ENCODE data around the gene MPL. TPM values are rescaled to one million over a fixed set of nuclear protein-coding genes. Genes with fewer than 3 reads are reported as not detected.

Gene MPL
- total and polyA plus RNA-seq, 10 of the 15 experiments (the other 5 are each of a cell fraction or from before 2014, with no cell fraction given), result not detected

DNA sequence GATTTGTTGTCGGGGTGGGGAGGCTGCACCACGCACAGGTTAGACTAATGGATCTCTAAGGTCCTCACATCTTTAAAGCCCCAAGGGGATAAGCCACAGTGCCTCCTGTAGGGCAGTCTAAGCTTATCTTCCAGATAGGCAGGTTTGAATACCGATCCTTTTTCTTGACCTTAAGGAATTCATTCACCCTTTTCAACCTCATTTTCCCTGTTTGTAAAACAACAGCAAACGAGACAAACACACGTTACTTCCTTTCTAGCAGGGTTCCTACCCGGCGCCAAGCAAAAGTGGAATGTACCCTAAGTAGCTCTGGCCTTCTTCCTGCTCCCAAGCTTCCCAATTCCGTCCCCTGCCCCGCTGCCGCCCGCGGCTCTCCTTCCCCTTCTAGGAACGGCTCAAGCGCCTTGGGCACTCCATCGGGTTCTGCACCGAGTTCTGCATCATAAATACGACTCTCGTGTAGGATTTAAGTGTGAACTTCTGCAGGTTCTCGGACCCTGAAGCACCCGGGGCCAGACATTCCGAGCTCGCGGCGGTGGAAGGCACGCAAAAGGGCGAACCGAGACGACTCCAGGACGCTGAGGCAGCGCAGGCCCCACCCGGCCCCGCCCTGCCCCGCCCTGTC, 20.6 kb downstream of the MPL start (continued):
- TF ChIP-seq EGR1 (IDR thresholded peaks at IDR 0.05; ENCODE audit: borderline replicate concordance in 1 of 2, low read depth in 2 of 2, low read length in 2 of 2) (no peak), BMI1 (IDR thresholded peaks at IDR 0.05; ENCODE audit: borderline replicate concordance) (no peak), SMC3 (IDR thresholded peaks at IDR 0.05; ENCODE audit: borderline replicate concordance, low read length) (peak; percentile 49; the same call in 1 of the 2 replicates), RUNX3 (IDR thresholded peaks at IDR 0.05; ENCODE audit: low read length) (no peak), MXI1 (IDR thresholded peaks at IDR 0.05; ENCODE audit: low read depth, low read length) (no peak), DPF2 (IDR thresholded peaks at IDR 0.05) (0 out of 2 replicates have a peak, but pooled peaks have one; percentile 6), CREM (IDR thresholded peaks at IDR 0.05; ENCODE audit: low read depth) (no peak), GATAD2B (conservative IDR thresholded peaks at IDR 0.05; ENCODE audit: low read depth) (0 out of 2 replicates have a peak, but pooled peaks have one; percentile 17), CBFB (IDR thresholded peaks at IDR 0.05; ENCODE audit: low read depth) (no peak), IKZF1 (conservative IDR thresholded peaks at IDR 0.05) (peak; percentile 73; the same call in 1 of the 2 replicates), HDAC2 (IDR thresholded peaks at IDR 0.05) (no peak), NBN (IDR thresholded peaks at IDR 0.05) (no peak), KAT2A (conservative IDR thresholded peaks at IDR 0.05; ENCODE audit: control insufficient read depth, low read depth, low read length) (no peak), LARP7 (IDR thresholded peaks at IDR 0.05) (peak; percentile 59; the same call in 1 of the 2 replicates), RAD21 (IDR thresholded peaks at IDR 0.05; ENCODE audit: insufficient read depth, low read depth, low read length) (peak; percentile 57)
- TF ChIP-seq, protein P1, sequence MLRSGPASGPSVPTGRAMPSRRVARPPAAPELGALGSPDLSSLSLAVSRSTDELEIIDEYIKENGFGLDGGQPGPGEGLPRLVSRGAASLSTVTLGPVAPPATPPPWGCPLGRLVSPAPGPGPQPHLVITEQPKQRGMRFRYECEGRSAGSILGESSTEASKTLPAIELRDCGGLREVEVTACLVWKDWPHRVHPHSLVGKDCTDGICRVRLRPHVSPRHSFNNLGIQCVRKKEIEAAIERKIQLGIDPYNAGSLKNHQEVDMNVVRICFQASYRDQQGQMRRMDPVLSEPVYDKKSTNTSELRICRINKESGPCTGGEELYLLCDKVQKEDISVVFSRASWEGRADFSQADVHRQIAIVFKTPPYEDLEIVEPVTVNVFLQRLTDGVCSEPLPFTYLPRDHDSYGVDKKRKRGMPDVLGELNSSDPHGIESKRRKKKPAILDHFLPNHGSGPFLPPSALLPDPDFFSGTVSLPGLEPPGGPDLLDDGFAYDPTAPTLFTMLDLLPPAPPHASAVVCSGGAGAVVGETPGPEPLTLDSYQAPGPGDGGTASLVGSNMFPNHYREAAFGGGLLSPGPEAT (IDR thresholded peaks at IDR 0.05; ENCODE audit: low read depth), result no peak
- TF ChIP-seq, protein P2, sequence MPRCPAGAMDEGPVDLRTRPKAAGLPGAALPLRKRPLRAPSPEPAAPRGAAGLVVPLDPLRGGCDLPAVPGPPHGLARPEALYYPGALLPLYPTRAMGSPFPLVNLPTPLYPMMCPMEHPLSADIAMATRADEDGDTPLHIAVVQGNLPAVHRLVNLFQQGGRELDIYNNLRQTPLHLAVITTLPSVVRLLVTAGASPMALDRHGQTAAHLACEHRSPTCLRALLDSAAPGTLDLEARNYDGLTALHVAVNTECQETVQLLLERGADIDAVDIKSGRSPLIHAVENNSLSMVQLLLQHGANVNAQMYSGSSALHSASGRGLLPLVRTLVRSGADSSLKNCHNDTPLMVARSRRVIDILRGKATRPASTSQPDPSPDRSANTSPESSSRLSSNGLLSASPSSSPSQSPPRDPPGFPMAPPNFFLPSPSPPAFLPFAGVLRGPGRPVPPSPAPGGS (IDR thresholded peaks at IDR 0.05; ENCODE audit: borderline replicate concordance, insufficient read depth, low read depth, low read length, poor library complexity, severe bottlenecking), result no peak
- TF ChIP-seq, protein P3, sequence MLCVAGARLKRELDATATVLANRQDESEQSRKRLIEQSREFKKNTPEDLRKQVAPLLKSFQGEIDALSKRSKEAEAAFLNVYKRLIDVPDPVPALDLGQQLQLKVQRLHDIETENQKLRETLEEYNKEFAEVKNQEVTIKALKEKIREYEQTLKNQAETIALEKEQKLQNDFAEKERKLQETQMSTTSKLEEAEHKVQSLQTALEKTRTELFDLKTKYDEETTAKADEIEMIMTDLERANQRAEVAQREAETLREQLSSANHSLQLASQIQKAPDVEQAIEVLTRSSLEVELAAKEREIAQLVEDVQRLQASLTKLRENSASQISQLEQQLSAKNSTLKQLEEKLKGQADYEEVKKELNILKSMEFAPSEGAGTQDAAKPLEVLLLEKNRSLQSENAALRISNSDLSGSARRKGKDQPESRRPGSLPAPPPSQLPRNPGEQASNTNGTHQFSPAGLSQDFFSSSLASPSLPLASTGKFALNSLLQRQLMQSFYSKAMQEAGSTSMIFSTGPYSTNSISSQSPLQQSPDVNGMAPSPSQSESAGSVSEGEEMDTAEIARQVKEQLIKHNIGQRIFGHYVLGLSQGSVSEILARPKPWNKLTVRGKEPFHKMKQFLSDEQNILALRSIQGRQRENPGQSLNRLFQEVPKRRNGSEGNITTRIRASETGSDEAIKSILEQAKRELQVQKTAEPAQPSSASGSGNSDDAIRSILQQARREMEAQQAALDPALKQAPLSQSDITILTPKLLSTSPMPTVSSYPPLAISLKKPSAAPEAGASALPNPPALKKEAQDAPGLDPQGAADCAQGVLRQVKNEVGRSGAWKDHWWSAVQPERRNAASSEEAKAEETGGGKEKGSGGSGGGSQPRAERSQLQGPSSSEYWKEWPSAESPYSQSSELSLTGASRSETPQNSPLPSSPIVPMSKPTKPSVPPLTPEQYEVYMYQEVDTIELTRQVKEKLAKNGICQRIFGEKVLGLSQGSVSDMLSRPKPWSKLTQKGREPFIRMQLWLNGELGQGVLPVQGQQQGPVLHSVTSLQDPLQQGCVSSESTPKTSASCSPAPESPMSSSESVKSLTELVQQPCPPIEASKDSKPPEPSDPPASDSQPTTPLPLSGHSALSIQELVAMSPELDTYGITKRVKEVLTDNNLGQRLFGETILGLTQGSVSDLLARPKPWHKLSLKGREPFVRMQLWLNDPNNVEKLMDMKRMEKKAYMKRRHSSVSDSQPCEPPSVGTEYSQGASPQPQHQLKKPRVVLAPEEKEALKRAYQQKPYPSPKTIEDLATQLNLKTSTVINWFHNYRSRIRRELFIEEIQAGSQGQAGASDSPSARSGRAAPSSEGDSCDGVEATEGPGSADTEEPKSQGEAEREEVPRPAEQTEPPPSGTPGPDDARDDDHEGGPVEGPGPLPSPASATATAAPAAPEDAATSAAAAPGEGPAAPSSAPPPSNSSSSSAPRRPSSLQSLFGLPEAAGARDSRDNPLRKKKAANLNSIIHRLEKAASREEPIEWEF (IDR thresholded peaks at IDR 0.05; ENCODE audit: insufficient replicate concordance, low read depth, low read length), result no peak
- TF ChIP-seq, protein P4, sequence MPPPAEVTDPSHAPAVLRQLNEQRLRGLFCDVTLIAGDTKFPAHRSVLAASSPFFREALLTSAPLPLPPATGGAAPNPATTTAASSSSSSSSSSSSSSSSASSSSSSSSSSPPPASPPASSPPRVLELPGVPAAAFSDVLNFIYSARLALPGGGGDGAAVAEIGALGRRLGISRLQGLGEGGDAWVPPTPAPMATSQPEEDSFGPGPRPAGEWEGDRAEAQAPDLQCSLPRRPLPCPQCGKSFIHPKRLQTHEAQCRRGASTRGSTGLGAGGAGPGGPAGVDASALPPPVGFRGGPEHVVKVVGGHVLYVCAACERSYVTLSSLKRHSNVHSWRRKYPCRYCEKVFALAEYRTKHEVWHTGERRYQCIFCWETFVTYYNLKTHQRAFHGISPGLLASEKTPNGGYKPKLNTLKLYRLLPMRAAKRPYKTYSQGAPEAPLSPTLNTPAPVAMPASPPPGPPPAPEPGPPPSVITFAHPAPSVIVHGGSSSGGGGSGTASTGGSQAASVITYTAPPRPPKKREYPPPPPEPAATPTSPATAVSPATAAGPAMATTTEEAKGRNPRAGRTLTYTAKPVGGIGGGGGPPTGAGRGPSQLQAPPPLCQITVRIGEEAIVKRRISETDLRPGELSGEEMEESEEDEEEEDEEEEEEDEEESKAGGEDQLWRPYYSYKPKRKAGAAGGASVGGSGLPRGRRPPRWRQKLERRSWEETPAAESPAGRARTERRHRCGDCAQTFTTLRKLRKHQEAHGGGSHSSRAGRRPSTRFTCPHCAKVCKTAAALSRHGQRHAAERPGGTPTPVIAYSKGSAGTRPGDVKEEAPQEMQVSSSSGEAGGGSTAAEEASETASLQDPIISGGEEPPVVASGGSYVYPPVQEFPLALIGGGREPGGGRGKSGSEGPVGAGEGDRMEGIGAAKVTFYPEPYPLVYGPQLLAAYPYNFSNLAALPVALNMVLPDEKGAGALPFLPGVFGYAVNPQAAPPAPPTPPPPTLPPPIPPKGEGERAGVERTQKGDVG (CRISPR knock-in tag; IDR thresholded peaks at IDR 0.05), result no peak

Data from GM12878 (cell line).